Liver (tissue), 9 donors: ENCODE measurements around the gene CHSY1. TPM values are rescaled to one million over a fixed set of nuclear protein-coding genes. Genes with fewer than 3 reads are reported as not detected.

Source experiments
- DNase-seq: peaks from one replicate; pipeline ENCODE4 v3.0.0-alpha.2; 2017; ENCODE audit warnings: low spot score
- H3K27ac ChIP-seq, 2 donors: one replicate each; pipeline ENCODE4 v1.7.0; 2013; ENCODE audit warnings: inconsistent platforms in 2 of 2, low read length in 2 of 2, control low read depth in 1 of 2, low read depth in 1 of 2, mild to moderate bottlenecking in 1 of 2
- H3K27me3 ChIP-seq, 4 donors: one replicate each; pipeline versions ENCODE4 v1.6.1 to v1.7.0; 2013; ENCODE audit warnings: low read length in 3 of 4, inconsistent platforms in 1 of 4, mild to moderate bottlenecking in 1 of 4, moderate library complexity in 1 of 4; ENCODE audit not compliant: control insufficient read depth in 4 of 4, insufficient read depth in 4 of 4
- H3K36me3 ChIP-seq, 4 donors: one replicate each; pipeline versions ENCODE4 v1.6.1 to v1.7.0; 2013; ENCODE audit warnings: low read length in 3 of 4, mild to moderate bottlenecking in 3 of 4, low read depth in 1 of 4, moderate library complexity in 1 of 4; ENCODE audit not compliant: control insufficient read depth in 4 of 4, insufficient read depth in 3 of 4
- H3K4me1 ChIP-seq, 4 donors: one replicate each; pipeline versions ENCODE4 v1.6.1 to v1.7.0; 2013; ENCODE audit warnings: low read length in 3 of 4, mild to moderate bottlenecking in 3 of 4, moderate library complexity in 1 of 4; ENCODE audit not compliant: control insufficient read depth in 4 of 4, insufficient read depth in 4 of 4
- H3K4me3 ChIP-seq, 3 donors: one replicate each; pipeline versions ENCODE4 v1.6.1 to v1.7.0; 2013; ENCODE audit warnings: low read length in 3 of 3, control low read depth in 1 of 3, low read depth in 1 of 3, mild to moderate bottlenecking in 1 of 3
- H3K9ac ChIP-seq, 2 donors: one replicate each; pipeline ENCODE4 v1.7.0; 2013; ENCODE audit warnings: low read length in 2 of 2, mild to moderate bottlenecking in 2 of 2, moderate library complexity in 2 of 2, control low read depth in 1 of 2, low read depth in 1 of 2
- H3K9me3 ChIP-seq, 4 donors: one replicate each; pipeline versions ENCODE4 v1.6.1 to v1.7.0; 2013; ENCODE audit warnings: low read length in 3 of 4; ENCODE audit not compliant: control insufficient read depth in 4 of 4
- EGR1 ChIP-seq, 2 donors: IDR thresholded peaks; 2 replicates each; pipeline ENCODE4 v1.6.1; 2016 to 2018; ENCODE audit warnings: antibody characterized with exemption in 2 of 2, low read depth in 2 of 2
- FOXA1 ChIP-seq: IDR thresholded peaks from 2 replicates; pipeline ENCODE4 v1.6.1; 2016; ENCODE audit warnings: antibody characterized with exemption
- FOXA2 ChIP-seq: IDR thresholded peaks from 2 replicates; pipeline ENCODE4 v1.6.1; 2016; ENCODE audit warnings: antibody characterized with exemption
- GABPA ChIP-seq, 2 donors: IDR thresholded peaks in 1 of 2; conservative IDR thresholded peaks in 1 of 2; 2 replicates each; pipeline ENCODE4 v1.6.1; 2016; ENCODE audit warnings: antibody characterized with exemption in 2 of 2, mild to moderate bottlenecking in 1 of 2, moderate library complexity in 1 of 2
- HNF4G ChIP-seq: IDR thresholded peaks from 2 replicates; pipeline ENCODE4 v1.6.1; 2016; ENCODE audit warnings: antibody characterized with exemption
- JUND ChIP-seq, 2 donors: IDR thresholded peaks; 2 replicates each; pipeline ENCODE4 v1.6.1; 2016; ENCODE audit warnings: antibody characterized with exemption in 2 of 2
- NR2F2 ChIP-seq: IDR thresholded peaks from 2 replicates; pipeline ENCODE4 v1.6.1; 2016; ENCODE audit warnings: antibody characterized with exemption
- RAD21 ChIP-seq, 2 donors: IDR thresholded peaks; 2 replicates each; pipeline ENCODE4 v1.6.1; 2016; ENCODE audit warnings: antibody characterized with exemption in 2 of 2, mild to moderate bottlenecking in 2 of 2
- RXRA ChIP-seq, 2 donors: IDR thresholded peaks; 2 replicates each; pipeline ENCODE4 v1.6.1; 2017 to 2018; ENCODE audit warnings: antibody characterized with exemption in 2 of 2, mild to moderate bottlenecking in 1 of 2
- SP1 ChIP-seq: IDR thresholded peaks from 2 replicates; pipeline ENCODE4 v1.6.1; 2018; ENCODE audit warnings: antibody characterized with exemption, mild to moderate bottlenecking
- TAF1 ChIP-seq: conservative IDR thresholded peaks from 2 replicates; pipeline ENCODE4 v1.6.1; 2016; ENCODE audit warnings: antibody characterized with exemption, mild to moderate bottlenecking
- YY1 ChIP-seq: IDR thresholded peaks from 2 replicates; pipeline ENCODE4 v1.6.1; 2016; ENCODE audit warnings: antibody characterized with exemption, mild to moderate bottlenecking
- WGBS: extraction: QIAGEN DNeasy Blood & Tissue Kit; methylation state at CpG from one replicate; pipeline ENCODE4 v1.1.7; 2013; 5-methylcytosine and 5-hydroxymethylcytosine counted together
- polyA plus RNA-seq, 2 donors: library from polyadenylated mRNA; stranded (reverse) in 1 of 2; unstranded in 1 of 2; fragments of 200-250 nt in 1 of 2; fragments of >200 nt in 1 of 2; fragmentation: Nextera tagmentation in 1 of 2; extraction: Ambion mirVana in 1 of 2; gene quantifications; one replicate each; pipeline versions ENCODE4 v1.2.1 to v1.2.3, GENCODE V29; 2013 to 2015
- total RNA-seq, 2 donors: library from RNA; depleted of rRNA; stranded (reverse); fragments of >200 nt; gene quantifications; one replicate each; pipeline ENCODE4 v1.2.3, GENCODE V29; 2014
- TF ChIP-seq, protein P1 (sequence below): IDR thresholded peaks from 2 replicates; pipeline ENCODE4 v1.6.1; 2016; ENCODE audit warnings: antibody characterized with exemption
- TF ChIP-seq, protein P2 (sequence below): IDR thresholded peaks from 2 replicates; pipeline ENCODE4 v1.6.1; 2016; ENCODE audit warnings: antibody characterized with exemption
- TF ChIP-seq, protein P3 (sequence below): IDR thresholded peaks from 2 replicates; pipeline ENCODE4 v1.6.1; 2016; ENCODE audit warnings: antibody characterized with exemption
- TF ChIP-seq, protein P4 (sequence below): fragments of 150-350 bp; IDR thresholded peaks from 2 replicates; pipeline ENCODE4 v1.5.1; 2017; ENCODE audit warnings: improper control_type of control experiment, low read depth, low read length; ENCODE audit not compliant: missing input control
- TF ChIP-seq, protein P5 (sequence below): IDR thresholded peaks from 2 replicates; pipeline ENCODE4 v1.6.1; 2016; ENCODE audit warnings: antibody characterized with exemption, mild to moderate bottlenecking
- donor health status: healthy.
- donor health status: healthy.
- donor health status: healthy.
- donor health status: healthy.
- donor health status: healthy.

Gene CHSY1
- total and polyA plus RNA-seq, 4 donors, result 1.4 to 12.3 (median 6.6) TPM

DNA sequence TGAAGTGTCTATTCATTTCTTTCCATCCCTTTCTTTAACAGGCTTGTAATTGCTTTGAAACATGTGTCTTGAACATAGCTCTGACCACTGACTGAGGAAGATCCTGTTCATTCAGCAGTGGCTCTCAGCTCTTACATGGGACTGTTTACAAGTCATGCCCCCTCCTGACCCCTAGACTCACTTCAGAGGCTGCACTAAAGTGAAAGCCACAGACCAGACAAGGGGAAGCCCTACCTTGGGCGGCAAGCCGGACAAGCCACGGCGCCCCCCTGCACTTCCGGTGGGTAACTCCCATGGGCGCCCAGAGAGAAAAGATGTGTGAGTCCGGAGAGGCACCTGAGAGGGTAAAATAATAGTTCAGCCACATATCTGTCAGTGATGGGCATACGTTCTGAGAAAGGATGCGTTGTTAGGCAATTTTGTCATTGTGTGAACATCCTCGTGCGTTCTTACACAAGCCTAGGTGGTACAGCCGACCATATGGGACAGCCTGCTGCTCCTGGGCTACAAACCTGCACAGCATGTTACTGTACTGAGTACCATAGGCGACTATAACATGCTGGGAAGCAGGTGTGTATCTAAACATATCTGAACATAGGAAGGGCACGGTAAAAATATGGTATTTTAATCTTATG lies 116.2 kb downstream of the CHSY1 start:
- TF ChIP-seq, protein P1, sequence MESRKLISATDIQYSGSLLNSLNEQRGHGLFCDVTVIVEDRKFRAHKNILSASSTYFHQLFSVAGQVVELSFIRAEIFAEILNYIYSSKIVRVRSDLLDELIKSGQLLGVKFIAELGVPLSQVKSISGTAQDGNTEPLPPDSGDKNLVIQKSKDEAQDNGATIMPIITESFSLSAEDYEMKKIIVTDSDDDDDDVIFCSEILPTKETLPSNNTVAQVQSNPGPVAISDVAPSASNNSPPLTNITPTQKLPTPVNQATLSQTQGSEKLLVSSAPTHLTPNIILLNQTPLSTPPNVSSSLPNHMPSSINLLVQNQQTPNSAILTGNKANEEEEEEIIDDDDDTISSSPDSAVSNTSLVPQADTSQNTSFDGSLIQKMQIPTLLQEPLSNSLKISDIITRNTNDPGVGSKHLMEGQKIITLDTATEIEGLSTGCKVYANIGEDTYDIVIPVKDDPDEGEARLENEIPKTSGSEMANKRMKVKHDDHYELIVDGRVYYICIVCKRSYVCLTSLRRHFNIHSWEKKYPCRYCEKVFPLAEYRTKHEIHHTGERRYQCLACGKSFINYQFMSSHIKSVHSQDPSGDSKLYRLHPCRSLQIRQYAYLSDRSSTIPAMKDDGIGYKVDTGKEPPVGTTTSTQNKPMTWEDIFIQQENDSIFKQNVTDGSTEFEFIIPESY, result no peak
- TF ChIP-seq SP1 (no peak), TAF1 (no peak), EGR1 (IDR thresholded peaks at IDR 0.05; ENCODE audit: low read depth in 2 of 2) (no peak), FOXA1 (no peak), RAD21 (IDR thresholded peaks at IDR 0.05) (no peak), NR2F2 (no peak), FOXA2 (no peak), RXRA (IDR thresholded peaks at IDR 0.05) (no peak), GABPA (IDR thresholded peaks at IDR 0.05 in 1 of 2, conservative IDR thresholded peaks at IDR 0.05 in 1 of 2) (no peak), JUND (IDR thresholded peaks at IDR 0.05) (no peak), YY1 (no peak), HNF4G (no peak)
- TF ChIP-seq, protein P2, sequence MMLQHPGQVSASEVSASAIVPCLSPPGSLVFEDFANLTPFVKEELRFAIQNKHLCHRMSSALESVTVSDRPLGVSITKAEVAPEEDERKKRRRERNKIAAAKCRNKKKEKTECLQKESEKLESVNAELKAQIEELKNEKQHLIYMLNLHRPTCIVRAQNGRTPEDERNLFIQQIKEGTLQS, result no peak
- TF ChIP-seq, protein P3, sequence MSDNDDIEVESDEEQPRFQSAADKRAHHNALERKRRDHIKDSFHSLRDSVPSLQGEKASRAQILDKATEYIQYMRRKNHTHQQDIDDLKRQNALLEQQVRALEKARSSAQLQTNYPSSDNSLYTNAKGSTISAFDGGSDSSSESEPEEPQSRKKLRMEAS, result no peak
- TF ChIP-seq, protein P4, sequence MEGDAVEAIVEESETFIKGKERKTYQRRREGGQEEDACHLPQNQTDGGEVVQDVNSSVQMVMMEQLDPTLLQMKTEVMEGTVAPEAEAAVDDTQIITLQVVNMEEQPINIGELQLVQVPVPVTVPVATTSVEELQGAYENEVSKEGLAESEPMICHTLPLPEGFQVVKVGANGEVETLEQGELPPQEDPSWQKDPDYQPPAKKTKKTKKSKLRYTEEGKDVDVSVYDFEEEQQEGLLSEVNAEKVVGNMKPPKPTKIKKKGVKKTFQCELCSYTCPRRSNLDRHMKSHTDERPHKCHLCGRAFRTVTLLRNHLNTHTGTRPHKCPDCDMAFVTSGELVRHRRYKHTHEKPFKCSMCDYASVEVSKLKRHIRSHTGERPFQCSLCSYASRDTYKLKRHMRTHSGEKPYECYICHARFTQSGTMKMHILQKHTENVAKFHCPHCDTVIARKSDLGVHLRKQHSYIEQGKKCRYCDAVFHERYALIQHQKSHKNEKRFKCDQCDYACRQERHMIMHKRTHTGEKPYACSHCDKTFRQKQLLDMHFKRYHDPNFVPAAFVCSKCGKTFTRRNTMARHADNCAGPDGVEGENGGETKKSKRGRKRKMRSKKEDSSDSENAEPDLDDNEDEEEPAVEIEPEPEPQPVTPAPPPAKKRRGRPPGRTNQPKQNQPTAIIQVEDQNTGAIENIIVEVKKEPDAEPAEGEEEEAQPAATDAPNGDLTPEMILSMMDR, result no peak
- TF ChIP-seq, protein P5, sequence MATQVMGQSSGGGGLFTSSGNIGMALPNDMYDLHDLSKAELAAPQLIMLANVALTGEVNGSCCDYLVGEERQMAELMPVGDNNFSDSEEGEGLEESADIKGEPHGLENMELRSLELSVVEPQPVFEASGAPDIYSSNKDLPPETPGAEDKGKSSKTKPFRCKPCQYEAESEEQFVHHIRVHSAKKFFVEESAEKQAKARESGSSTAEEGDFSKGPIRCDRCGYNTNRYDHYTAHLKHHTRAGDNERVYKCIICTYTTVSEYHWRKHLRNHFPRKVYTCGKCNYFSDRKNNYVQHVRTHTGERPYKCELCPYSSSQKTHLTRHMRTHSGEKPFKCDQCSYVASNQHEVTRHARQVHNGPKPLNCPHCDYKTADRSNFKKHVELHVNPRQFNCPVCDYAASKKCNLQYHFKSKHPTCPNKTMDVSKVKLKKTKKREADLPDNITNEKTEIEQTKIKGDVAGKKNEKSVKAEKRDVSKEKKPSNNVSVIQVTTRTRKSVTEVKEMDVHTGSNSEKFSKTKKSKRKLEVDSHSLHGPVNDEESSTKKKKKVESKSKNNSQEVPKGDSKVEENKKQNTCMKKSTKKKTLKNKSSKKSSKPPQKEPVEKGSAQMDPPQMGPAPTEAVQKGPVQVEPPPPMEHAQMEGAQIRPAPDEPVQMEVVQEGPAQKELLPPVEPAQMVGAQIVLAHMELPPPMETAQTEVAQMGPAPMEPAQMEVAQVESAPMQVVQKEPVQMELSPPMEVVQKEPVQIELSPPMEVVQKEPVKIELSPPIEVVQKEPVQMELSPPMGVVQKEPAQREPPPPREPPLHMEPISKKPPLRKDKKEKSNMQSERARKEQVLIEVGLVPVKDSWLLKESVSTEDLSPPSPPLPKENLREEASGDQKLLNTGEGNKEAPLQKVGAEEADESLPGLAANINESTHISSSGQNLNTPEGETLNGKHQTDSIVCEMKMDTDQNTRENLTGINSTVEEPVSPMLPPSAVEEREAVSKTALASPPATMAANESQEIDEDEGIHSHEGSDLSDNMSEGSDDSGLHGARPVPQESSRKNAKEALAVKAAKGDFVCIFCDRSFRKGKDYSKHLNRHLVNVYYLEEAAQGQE, result no peak
- no peak overlapping the region for H3K4me3 ChIP-seq
- H3K27ac ChIP-seq, result no peak overlapping the region
- no peaks in the 10 kb centered on the region for H3K9me3 ChIP-seq
- no peak overlapping the region for H3K9ac ChIP-seq
- H3K36me3 ChIP-seq, result no peaks in the 10 kb centered on the region
- DNase-seq, result no peak
- H3K4me1 ChIP-seq, result no peaks in the 10 kb centered on the region
- 70% methylated on average over 14 of the region's 14 CpGs for WGBS
- H3K27me3 ChIP-seq, result no peaks in the 10 kb centered on the region
